HG03442 (cell line): ENCODE results near the gene CBR4.

Experiments used
- ATAC-seq: cut with Tn5 transposase; IDR thresholded peaks from one replicate; pipeline ENCODE4 v1.9.1; 2021; ENCODE audit warnings: mild to moderate bottlenecking, moderate library complexity; ENCODE audit not compliant: unreplicated experiment

The CBR4 gene

GRCh38 chr4:169010125-169011023 lies at the start of gene CBR4:
TSS of gene CBR4 (minus strand) at chr4:169010255. CDS start at chr4:169010089, 166 bp downstream.
- peak; percentile 98 for ATAC-seq

DNA sequence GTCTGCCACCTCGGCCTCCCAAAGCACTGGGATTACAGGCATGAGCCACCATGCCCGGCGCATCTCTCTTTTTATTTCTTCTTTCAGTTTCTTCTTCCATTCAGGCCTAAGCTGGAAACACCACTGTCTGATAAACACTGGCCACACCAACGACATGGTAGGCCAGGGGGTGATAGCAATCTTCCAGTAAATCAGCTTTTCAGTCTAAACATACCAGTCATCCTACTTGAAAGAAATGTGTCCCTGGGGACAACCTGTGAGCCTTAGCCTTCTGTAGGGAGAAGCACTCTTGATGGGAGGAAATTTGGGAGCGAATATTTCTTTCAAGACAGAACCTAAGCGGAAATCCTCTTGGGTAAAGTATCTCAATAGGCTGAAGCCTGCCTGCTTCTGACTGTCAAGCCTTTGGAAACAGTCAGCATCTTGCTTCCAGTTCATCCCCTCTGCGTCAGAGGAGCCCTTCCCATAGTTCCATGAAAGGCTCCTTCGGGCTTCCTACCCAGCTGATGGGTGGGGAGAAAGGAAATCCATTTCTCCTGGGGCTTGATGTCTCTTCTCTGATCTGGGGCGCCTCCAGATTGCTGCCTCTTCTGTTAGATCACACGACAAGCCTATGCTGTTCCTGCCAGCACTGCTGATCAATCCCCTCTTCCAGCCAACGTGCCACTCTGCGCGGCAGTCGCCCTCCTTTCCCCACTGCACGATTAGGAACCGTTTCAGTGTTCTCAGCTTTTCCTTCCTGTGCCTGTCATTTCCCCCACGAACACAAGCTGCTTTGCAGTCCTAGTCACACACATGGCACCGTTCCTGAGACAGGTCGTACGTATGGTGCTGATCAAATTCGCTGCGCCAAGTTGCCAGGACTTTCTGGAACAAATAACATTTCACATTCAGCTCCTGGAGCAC lies 49.5 kb upstream of the CBR4 start:
- ATAC-seq: no peak

- no peak for ATAC-seq
These were observed 48.3 kb upstream of the CBR4 start for GRCh38 chr4:169058312-169058711.

GRCh38 chr4:169054879-169055278 lies 44.8 kb upstream of the CBR4 start:
- peak; percentile 63 for ATAC-seq

DNA sequence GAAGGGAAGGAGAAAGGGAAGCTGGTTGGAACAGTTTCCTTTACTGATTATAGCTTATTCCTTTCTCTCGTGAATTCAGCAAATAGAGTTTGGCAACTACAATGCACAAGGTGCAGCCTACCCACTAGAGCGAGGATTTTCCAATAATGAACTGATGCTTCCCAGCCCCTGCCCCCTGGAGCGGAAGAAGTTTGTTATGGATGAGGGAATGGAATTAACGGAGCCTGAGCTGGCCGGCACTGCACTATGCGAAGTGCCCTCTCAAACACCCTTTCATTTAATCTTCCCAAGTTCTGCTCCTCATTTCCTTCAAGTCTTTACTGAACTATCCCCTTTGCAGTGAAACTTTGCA lies 42.5 kb upstream of the CBR4 start:
- no peak for ATAC-seq

DNA sequence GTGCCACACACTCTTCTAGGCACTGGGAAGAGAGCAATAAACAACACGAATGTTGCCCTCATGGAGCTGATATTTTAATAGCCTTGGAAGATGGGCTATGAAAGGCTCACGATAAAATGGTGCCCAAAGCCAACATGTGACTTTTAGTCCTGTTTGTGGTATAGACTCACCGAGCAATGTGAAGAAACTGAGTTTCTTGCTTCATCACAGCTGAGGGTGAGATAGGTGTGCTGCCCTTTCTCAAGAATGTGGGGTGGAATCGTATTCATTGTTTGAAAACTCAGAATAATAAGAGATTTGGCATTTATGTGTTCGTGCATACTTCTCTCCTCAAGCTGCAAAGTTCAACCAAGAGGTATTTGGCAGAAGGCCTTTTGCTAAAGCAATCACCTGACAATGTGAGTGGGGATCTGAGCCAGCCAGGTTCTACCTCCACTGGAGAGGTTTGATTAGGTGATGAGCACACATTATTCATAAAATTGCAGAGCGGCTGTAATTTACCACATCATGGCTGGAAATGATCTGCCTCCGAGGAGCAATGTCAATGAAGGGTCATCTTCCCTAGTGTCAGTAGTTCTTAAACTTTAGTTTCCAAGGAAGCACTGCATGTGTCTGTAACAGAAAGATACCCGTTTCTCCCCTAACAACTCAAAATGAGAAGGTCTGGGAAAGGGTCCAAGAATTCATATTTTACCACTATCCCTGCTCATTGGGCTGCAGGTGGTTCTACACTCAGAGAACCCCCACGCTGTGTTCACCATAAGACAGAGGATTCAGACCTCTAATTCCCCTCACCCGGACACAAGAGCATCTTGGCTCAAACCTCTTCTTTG lies 41.9 kb upstream of the CBR4 start:
- no peak for ATAC-seq

DNA sequence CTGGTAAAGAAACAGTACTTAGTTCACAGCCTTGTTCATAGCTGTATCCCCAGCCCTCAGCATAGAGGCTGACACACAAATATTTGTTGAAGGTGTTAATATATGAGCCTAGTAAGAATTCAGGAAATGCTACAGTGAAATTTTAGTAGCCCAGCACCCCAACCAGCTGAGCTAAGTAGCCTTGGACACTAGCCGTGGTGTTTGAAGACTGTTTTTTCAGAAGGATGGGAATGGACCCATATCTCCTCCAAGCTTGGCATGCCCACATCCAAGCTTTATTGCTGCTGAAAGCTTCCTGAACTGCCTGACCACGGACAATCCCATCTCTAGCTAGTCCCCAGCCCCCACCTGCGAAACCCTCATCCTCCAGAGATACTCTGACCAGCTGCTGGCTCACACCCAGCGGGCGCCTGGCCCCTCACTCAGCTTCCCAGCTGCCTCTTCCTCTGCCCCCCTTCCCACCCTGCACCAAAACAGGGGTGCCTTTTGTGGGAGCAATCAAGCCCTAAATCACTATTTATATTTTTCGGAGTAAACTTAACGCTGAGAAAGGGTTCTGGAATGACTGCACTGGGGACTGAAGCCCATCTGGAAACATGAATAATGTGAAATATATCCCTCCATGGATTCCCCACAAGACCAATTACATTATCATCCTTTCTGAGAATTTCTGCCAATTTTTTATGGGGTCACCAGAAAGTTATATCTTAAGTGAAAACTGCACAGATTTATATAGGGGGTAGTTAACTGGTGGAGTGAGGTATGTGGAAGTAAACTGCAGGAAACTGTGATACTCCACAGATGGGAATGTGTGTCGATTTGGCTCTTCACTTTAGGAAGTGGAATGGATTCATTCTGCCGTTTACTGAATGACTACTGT lies 41.1 kb upstream of the CBR4 start:
- ATAC-seq: no peak

- ATAC-seq: no peak
These were observed 40.2 kb upstream of the CBR4 start for GRCh38 chr4:169050284-169050683.

GRCh38 chr4:169048868-169049414 lies 38.9 kb upstream of the CBR4 start:
- no peak for ATAC-seq

- ATAC-seq: no peak
These were observed 37.9 kb upstream of the CBR4 start for GRCh38 chr4:169047956-169048355.

DNA sequence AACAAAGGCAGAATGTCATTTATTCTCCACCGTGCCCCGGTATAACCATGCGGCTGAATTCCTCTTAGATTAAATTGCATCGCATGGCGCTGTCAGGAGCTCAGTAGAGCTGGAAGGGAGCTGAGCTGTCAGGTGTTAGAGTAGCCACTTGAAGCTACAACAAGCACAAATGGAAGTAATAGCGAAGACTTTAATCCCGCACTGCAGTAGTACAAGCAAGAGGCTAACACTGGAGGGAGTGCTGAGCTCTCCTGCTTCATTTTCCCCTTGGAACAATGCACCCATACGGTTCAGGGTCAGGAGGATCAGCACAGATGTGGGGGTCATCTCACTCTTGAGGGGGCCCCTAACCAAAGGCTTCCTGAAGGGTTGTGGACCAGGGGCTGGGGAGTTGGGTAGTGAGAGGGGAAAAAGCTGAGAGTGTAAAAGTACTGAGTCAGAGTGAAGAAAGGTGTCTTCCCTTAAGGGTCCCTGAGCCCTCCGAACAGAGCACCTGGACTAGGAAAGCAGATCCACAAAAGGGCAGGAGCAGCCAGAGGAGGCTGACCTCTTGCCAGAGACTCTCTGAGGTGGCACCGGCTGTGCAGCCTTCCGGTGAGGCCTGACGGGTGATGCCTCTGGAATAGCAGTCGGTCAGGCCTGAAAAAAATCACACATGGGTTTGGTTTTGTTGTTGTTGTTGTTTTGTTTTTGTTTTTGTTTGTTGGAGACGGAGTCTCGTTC lies 36.0 kb upstream of the CBR4 start:
- ATAC-seq: no peak

DNA sequence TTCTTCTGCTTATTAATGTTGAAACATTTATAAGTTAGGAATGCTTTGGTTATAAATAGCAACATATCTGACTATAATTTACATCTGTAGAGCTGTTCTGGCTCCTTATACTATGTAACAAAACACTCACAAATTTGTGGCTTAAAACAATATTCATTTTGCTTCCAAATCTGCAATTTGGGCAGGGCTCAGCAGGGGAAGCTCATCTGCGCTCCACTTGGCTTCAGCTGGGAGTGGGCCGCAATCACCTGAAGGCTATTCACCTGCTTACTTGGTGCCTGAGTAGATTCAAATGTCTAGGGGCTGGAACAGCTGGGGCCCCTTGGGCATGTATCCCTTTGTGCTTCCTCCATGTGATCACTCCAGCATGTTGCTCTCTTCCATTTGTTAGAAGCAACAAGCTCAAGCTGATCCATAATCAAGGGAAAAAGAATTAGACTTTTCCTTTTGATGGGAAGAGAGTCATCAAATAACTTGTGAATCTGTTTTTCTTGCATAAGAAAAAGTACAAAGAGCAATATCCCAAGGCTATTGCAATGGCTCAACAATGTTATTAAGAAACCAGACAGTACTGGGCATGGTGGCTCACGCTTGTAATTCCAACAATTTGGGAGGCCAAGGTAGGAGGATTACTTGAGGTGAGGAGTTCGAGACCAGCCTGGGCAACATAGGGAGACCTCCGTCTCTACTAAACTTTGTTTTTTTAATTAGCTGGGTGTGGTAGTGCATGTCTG lies 34.8 kb upstream of the CBR4 start:
- ATAC-seq: no peak

DNA sequence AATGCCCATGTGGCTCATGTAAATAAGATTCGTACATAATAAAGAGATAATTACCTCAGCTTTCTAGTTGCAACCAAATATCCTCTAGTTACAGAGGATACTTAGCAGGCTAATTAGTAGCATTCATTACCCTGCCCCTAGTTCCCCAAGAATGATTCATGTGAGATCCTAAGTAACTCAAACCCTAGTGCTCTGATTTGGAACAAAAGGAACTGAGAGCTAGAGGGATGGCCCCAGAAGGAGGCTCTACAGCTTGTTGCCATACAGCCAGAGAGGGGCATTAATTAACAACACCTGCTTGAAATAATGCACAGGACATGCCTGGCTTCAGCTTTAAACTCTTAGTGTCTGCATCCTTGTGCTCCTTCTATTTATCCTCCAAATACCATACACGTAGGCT lies 32.6 kb upstream of the CBR4 start:
- no peak for ATAC-seq

DNA sequence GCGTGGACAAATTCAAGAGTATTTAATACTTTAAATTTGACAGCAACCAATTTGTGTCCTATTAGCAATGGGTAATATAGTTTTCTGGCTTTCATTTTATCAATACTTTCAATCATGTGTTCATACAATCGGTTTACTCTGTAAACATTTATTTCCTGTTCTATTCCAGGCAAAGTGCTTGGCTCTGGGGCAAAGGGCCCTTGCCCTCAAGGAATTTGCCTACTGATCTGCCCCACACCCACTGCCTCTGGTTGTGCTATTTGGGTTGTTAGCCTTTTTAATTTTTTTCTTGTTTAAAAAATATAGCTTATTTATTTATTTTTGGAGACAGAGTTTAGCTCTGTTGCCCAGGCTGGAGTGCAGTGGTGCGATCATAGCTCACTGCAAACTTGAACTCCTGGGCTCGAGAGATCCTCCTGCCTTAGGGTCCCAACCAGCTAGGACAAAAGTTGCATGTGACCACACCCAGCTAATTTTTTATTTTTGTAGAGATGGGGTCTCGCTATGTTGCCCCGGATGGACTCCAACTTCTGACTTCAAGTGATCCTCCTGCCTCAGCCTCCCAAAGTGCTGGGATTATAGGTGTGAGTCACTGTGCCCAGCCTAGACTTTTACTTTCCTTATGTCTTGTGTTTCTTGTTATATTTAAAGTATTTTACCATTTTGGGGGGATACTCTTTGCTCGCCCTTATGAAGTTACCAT lies 30.7 kb upstream of the CBR4 start:
- ATAC-seq: no peak

DNA sequence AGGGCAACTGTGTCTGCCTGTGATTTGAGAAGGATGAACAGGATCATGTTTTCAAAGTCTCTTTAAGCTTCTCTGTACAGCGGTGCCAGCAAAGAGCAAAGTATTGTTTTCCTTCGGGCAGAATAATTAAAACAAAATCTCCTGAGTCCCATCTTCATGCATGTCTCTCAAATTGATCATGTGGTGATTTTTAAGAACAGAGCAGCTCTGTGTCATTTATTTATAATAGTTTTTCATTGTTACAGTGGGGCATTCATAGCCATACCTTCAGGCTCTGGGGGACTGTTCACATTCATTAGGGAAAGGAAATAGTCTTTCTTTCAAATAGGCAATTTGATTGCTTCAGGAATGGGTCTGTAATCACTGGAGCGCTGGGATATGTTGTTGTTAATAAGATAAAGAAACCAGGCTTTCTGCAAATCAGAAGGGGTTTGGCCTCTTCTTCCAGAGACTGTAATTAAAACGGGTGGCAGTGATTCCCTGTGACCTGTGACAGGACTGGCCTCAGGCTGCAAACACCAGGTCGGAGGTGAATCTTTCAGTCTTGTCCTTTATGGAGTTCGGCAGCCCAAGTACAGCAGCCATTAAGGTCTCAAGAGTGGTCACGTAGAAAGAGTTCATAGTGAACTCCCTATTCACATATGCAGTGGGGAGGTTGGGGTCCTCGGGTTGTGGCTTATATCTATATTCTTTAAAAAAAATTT lies 29.3 kb upstream of the CBR4 start:
- ATAC-seq: no peak

DNA sequence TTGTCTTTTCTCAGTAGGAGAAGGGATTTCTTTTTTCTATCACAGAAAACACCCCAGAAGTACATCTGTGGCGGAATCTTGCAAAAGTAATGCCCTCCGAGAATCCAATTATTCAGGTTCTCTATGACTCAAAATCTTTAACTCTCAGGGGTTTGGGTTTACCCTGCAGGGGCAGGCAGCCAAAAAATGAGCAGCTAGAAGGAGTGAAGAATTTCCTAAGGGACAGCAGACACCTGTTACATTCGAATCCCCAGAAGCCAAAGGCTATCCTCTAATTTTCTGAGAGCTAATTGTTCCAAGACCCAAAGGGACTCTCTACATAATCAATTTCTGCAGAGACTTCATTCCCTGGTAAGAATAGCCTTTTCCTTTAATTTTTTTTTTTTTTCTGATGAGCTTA lies 27.5 kb upstream of the CBR4 start:
- ATAC-seq: no peak
